HG03103 (cell line): ENCODE data around the gene PCYT2.

Experiments used
- ATAC-seq: cut with Tn5 transposase; IDR thresholded peaks from one replicate; pipeline ENCODE4 v1.9.1; 2021; ENCODE audit warnings: low read depth; ENCODE audit not compliant: unreplicated experiment

PCYT2 gene

GRCh38 chr17:81914103-81914850 lies 3.1 kb upstream of the PCYT2 start:
- no peak for ATAC-seq

- ATAC-seq, result no peak
Measured at GRCh38 chr17:81913394-81914102, 2.3 kb upstream of the PCYT2 start.

GRCh38 chr17:81912441-81913309 lies 1.5 kb upstream of the PCYT2 start:
- ATAC-seq, result no peak

- ATAC-seq, result no peak
Measured at GRCh38 chr17:81911969-81912368, 770 bp upstream of the PCYT2 start.

GRCh38 chr17:81910840-81911276 lies 341 bp downstream of the PCYT2 start:
- ATAC-seq, result no peak

GRCh38 chr17:81909966-81910839 lies 996 bp downstream of the PCYT2 start:
- ATAC-seq, result no peak

GRCh38 chr17:81909231-81909630 lies 2.0 kb downstream of the PCYT2 start:
- ATAC-seq, result no peak

- ATAC-seq, result no peak
Measured at GRCh38 chr17:81908793-81909192, 2.4 kb downstream of the PCYT2 start.

GRCh38 chr17:81907219-81908145 lies 3.7 kb downstream of the PCYT2 start:
- no peak for ATAC-seq

- ATAC-seq, result no peak
Measured at GRCh38 chr17:81906476-81907218, 4.6 kb downstream of the PCYT2 start.

GRCh38 chr17:81905993-81906392 lies 5.2 kb downstream of the PCYT2 start:
- no peak for ATAC-seq

- ATAC-seq, result no peak
Measured at GRCh38 chr17:81905424-81905875, 5.7 kb downstream of the PCYT2 start.

- no peak for ATAC-seq
Measured at GRCh38 chr17:81904600-81905423, 6.4 kb downstream of the PCYT2 start.

GRCh38 chr17:81903896-81904599 lies 7.2 kb downstream of the PCYT2 start:
- no peak for ATAC-seq

- ATAC-seq, result no peak
Measured at GRCh38 chr17:81903415-81903831, 7.8 kb downstream of the PCYT2 start.

- ATAC-seq, result no peak
Measured at GRCh38 chr17:81902653-81903414, 8.4 kb downstream of the PCYT2 start.
